ENCODE results near the gene CENPP.
A peak's percentile ranks its signal among the peaks of the same experiment; 100 is the strongest.

The CENPP gene

DNA sequence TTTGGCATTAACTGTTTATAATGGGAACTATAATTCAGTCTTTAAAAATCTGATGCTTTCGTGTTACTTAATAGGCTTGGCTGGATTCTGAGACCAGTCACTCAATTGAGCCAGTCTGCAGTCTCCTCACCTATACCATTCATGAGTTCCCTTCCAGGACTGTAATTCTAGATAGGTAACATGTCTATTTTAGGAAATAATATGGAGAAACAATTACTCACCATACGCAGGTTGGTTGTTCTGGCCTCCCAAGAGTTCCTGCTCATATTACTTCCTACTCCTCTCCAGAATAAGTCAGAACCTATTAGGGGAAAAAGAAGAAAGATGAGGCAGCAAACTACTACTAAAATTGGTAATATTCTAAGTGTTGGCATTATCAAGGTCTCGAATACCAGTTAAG is 27.7 kb upstream of the CENPP start:
- H3K9me3 Mint-ChIP-seq = no peaks in the 10 kb centered on the region
- H3K36me3 Mint-ChIP-seq = peaks cover 18% of the 10 kb centered on the region
- peaks cover 29% of the 10 kb centered on the region for H3K4me1 Mint-ChIP-seq
- peak overlapping the region; percentile 62 for H3K27ac Mint-ChIP-seq
- no peaks in the 10 kb centered on the region for H3K27me3 Mint-ChIP-seq
- peak overlapping the region; percentile 47 for H3K4me3 Mint-ChIP-seq

DNA sequence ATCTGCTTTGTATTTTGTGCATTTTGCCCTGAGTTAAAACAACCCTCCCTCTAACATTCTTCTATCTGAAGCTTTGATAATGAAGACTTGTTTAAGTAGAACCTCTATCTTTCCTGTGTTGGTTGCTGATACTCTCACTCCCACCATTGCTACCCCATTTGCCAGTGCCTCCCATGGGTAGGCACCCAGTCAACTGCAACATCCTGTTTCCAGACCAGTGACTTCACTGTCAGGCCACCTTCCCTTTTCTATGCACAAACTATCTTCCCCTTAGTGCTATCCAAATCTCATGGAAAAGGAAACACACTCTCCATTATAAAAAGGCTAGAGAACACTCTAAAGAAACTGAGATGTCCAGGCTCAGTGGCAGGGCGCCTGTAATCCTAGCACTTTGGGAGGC is 26.6 kb upstream of the CENPP start:
- no peak overlapping the region for H3K4me3 Mint-ChIP-seq
- H3K27me3 Mint-ChIP-seq = no peaks in the 10 kb centered on the region
- peaks cover 26% of the 10 kb centered on the region for H3K4me1 Mint-ChIP-seq
- H3K27ac Mint-ChIP-seq = peak overlapping the region; percentile 33
- H3K36me3 Mint-ChIP-seq = peaks cover 19% of the 10 kb centered on the region
- no peaks in the 10 kb centered on the region for H3K9me3 Mint-ChIP-seq

DNA sequence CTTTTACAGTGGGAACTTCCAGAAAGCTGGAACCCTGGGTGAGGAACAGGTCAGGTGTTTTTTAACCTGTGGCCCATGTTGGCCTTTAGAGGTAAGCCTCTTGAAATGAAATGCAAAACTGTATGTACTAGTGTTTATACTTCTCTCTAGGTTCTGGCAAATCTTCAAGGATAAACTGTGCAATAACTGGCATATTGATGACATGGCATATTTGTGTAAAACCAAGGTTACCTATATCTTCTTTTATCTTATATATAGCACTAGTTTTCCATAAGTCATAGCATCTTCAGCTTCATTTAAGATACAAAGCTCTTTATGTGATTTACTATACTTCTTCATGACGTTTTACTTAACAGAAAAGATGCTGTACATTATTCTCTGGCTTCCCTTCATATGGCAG is 24.8 kb upstream of the CENPP start:
- no peak overlapping the region for H3K27ac Mint-ChIP-seq
- no peaks in the 10 kb centered on the region for H3K9me3 Mint-ChIP-seq

DNA sequence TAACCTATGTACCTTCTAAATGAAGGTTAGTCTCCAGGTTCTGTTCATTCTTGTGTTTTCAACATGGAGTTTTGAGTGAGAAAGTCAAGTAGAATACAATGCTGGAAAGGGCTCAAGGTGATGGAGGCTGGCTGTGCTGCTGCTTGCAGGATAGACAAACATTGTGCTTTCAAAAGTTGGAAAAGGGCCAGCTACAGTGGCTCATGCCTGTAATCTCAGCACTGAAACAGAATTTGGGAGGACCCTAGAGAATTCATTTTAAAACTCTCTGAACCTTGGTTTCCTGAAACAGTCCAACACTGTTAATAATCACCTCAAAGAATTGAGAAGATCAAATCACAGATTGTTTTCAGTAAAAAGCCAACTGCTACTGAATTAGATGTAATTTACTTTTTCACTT is 16.9 kb upstream of the CENPP start:
- peaks cover 38% of the 10 kb centered on the region for H3K36me3 Mint-ChIP-seq
- H3K27ac Mint-ChIP-seq = no peak overlapping the region
- H3K27me3 Mint-ChIP-seq = no peaks in the 10 kb centered on the region
- no peaks in the 10 kb centered on the region for H3K9me3 Mint-ChIP-seq
- no peak overlapping the region for H3K4me3 Mint-ChIP-seq
- H3K4me1 Mint-ChIP-seq = peaks cover 27% of the 10 kb centered on the region

More for the DNA sequence above, 24.8 kb upstream of the CENPP start:
- H3K4me3 Mint-ChIP-seq = no peak overlapping the region
- H3K4me1 Mint-ChIP-seq = peaks cover 11% of the 10 kb centered on the region
- peaks cover 25% of the 10 kb centered on the region for H3K36me3 Mint-ChIP-seq
- H3K27me3 Mint-ChIP-seq = no peaks in the 10 kb centered on the region

DNA sequence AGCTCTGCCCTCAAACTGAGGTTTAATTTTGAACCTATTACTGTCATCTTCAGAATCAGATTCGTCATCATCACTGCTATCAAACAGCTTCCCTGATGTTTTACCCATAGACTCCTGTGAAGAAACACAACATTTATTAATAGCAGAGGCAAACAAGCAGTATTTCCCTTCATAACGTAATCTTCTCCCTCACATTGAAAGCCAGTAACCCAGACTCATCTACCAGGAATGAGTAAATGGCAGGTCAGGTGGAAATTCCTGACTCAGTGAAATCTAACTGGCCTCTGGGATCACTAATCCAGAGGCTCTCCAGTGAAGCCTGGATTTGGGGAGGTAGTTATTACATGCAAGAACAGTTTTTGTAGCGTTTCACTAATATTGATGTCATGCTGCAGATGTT is 15.2 kb upstream of the CENPP start:
- H3K9me3 Mint-ChIP-seq = no peaks in the 10 kb centered on the region
- peaks cover 43% of the 10 kb centered on the region for H3K36me3 Mint-ChIP-seq
- H3K27me3 Mint-ChIP-seq = no peaks in the 10 kb centered on the region
- H3K4me1 Mint-ChIP-seq = peaks cover 42% of the 10 kb centered on the region
- H3K27ac Mint-ChIP-seq = no peak overlapping the region
- no peak overlapping the region for H3K4me3 Mint-ChIP-seq

DNA sequence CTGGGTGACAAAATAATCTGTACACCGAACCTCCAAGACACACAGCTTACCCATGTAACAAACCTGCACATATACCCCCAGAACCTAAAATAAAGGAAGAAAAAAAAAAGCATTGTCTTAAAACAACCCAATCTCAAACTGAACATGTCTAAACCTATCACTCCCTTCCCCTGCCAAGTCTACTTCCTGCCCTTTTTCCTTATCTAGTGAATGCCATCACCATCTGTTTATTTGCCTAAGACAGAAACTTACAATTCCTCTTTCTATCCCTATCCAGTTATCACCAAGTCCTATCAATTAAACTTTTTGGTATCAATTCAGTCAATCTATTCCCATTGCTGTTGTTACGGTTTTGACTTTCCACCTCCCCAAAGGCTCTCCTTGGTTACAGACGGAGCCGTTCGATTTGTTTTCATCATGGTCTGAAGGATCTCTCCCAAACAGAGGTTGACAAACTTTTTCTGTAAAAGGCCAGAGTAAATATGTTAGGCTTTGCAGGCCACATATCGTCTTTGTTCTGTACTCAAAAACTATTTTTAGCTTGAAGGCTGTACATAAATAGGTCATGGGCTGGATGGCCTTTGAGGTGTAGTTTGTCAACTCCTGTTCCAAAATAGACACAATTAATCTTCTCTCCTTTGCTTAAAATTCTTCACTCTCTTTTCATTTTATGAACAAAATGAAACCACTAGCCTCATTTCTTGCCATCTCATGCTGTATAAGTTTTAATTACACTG is 12.7 kb upstream of the CENPP start:
- peaks cover 37% of the 10 kb centered on the region for H3K36me3 Mint-ChIP-seq
- peak overlapping the region; percentile 38 for H3K27ac Mint-ChIP-seq
- H3K27me3 Mint-ChIP-seq = no peaks in the 10 kb centered on the region
- H3K9me3 Mint-ChIP-seq = no peaks in the 10 kb centered on the region
- no peak overlapping the region for H3K4me3 Mint-ChIP-seq
- H3K4me1 Mint-ChIP-seq = peaks cover 42% of the 10 kb centered on the region

DNA sequence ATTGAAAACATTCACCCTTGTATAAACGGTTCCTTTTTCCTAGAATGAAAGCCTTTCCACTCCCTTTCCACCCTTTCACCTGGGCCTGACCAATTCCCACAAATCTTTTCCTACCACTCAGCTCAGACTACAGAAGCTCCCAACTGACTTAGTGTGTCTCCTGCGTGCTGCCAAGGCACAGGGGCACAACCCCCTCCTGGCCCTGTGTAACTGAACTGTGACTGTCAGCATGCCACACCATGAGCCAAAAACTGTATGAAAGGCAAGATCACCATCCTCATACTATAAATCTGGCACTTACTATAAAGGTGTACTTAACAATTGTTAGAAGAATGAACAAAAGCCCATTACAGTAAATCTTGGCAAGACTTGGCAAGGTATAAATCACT is 12.1 kb upstream of the CENPP start:
- Mint-ChIP-seq H3K4me3 (no peak overlapping the region), H3K27ac (peak overlapping the region; percentile 10), H3K36me3 (peaks cover 35% of the 10 kb centered on the region), H3K4me1 (peaks cover 42% of the 10 kb centered on the region), H3K27me3 (no peaks in the 10 kb centered on the region), H3K9me3 (no peaks in the 10 kb centered on the region)

DNA sequence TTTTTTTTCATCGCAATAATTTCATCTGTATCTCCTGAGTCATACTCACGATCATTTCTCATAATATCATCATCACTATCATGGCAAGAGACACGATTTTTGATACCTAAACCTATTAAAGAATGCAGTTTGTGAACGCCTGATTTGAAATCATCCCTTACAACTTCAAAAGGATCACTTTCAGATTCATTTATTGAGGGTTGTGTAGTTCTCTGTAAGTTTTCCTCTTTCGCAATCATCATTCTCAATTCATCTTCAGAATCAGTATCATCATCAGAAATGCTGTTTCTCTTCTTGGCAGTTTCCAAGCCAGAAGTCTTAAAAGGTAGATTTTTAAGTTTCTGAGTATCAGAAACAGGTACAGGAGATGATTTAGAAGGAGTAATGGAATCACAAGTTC is 10.3 kb upstream of the CENPP start:
- Mint-ChIP-seq H3K4me1 (peaks cover 38% of the 10 kb centered on the region), H3K4me3 (no peak overlapping the region), H3K27ac (no peak overlapping the region), H3K36me3 (peaks cover 37% of the 10 kb centered on the region), H3K9me3 (no peaks in the 10 kb centered on the region), H3K27me3 (no peaks in the 10 kb centered on the region)

DNA sequence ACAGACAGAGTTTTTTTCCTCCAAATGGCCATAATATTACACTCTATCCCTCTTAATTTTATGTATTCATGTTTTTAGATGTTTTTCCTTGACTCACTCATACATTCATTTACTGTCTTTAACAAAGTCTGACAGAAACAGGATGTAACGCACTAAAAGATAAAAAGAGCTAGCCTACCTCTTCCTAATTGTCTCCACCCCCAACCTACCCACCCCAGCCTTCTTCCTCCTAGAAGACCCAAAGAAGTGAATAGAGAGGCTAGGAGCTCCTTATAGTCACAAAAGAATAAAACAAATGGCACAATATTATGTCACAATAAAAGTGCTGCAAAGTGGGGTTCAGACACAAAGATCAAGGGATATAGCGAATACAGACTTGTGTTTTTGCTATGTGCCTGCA is 1.3 kb upstream of the CENPP start:
- no peaks in the 10 kb centered on the region for H3K9me3 Mint-ChIP-seq
- peak overlapping the region; percentile 96 for H3K4me3 Mint-ChIP-seq
- H3K4me1 Mint-ChIP-seq = peaks cover 34% of the 10 kb centered on the region
- H3K27ac Mint-ChIP-seq = peak overlapping the region; percentile 100
- H3K27me3 Mint-ChIP-seq = no peaks in the 10 kb centered on the region
- peaks cover 9% of the 10 kb centered on the region for H3K36me3 Mint-ChIP-seq

DNA sequence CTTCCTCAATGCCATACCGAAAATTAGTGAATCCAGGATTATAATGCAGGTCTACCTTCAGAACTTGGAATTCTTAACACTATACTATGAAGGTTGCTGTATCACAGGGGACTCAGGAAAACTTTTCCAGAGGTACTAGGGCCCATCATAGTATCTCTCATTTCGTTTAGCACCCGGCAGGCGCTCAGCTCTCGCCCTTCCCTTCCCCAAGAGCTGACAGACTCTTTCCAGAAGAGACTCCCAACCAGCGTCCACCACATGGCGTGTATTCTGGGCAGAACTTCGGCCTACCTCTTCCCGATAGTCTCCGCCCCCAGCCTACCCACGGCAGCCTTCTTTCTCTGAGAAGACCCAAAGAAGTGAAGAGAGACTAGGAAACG is 874 bp upstream of the CENPP start:
- Mint-ChIP-seq H3K27me3 (no peaks in the 10 kb centered on the region), H3K4me3 (peak overlapping the region; percentile 96), H3K27ac (peak overlapping the region; percentile 100), H3K9me3 (no peaks in the 10 kb centered on the region), H3K36me3 (peaks cover 5% of the 10 kb centered on the region), H3K4me1 (peaks cover 34% of the 10 kb centered on the region)

DNA sequence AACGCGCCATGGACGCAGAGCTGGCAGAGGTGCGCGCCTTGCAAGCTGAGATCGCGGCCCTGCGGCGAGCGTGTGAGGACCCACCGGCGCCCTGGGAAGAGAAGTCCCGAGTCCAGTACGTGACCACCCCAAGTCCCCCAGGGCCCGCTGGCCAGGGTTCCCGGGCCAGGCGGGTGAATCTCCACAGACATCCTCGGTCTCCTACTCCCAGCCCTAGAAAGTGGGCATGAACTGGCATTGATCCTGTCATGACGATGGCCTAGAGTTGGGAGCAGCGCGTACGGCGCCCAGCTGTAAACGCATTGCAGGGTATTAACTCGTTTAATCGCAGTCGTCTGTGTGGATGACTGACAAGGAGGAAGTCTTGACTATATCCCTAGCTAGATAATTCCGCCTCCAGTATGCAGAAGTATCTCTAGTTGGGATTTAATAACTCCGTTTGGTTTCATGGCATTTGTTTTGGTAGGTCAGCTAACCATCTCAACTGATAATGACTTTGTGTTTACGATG is 293 bp downstream of the CENPP start:
- peak overlapping the region; percentile 100 for H3K27ac Mint-ChIP-seq
- peak overlapping the region; percentile 96 for H3K4me3 Mint-ChIP-seq
- H3K9me3 Mint-ChIP-seq = no peaks in the 10 kb centered on the region
- H3K27me3 Mint-ChIP-seq = no peaks in the 10 kb centered on the region
- peaks cover 1% of the 10 kb centered on the region for H3K36me3 Mint-ChIP-seq
- H3K4me1 Mint-ChIP-seq = peaks cover 32% of the 10 kb centered on the region

DNA sequence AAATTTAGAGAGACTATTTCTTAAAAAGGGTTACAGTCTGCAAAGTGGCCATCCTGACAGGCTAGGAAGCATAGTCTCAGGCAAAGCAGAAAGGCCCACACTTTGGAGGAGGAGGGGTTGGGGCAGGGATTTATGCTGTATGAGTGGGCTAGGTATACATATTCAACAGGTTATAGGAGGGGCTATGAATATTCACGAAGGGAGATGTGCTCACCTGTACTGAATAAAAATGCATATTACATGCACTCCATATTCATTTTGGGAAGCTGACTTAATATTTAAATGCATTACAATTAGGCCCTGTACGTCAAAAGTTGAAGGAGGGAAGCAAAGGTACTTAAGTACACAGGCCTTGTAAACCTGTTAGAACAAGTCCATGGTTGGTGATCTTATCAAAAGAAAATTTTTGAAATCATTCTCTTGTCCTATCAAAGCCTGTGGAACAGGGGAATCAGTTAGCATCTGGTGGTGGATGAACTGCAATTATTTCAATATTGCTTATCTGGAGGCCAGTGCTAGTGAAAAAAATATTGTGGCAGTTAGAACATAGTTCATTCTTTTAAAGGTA is 1.6 kb downstream of the CENPP start:
- Mint-ChIP-seq H3K27ac (no peak overlapping the region), H3K27me3 (no peaks in the 10 kb centered on the region), H3K9me3 (no peaks in the 10 kb centered on the region), H3K4me1 (peaks cover 30% of the 10 kb centered on the region), H3K4me3 (peak overlapping the region; percentile 96), H3K36me3 (no peaks in the 10 kb centered on the region)

DNA sequence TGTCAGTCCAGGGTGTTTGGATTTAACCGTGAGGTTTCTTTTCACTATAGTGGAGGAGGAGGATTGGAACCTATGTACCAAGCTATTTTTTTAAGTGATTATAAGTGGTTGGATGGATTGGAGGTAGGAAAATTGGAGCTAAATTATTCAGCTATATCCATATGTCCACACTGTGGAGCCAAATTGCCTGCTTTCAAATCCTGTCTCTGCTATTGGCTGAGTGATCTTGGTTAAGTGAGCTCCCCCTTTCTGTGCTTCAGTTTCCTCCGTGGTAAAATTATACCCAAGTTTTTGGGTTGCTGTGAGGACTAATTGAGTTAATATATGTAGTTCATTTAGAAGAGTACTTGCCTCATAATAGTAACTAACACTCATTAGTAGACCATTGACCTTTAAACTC is 2.5 kb downstream of the CENPP start:
- Mint-ChIP-seq H3K4me1 (peaks cover 22% of the 10 kb centered on the region), H3K27me3 (no peaks in the 10 kb centered on the region), H3K27ac (no peak overlapping the region), H3K4me3 (no peak overlapping the region), H3K9me3 (no peaks in the 10 kb centered on the region), H3K36me3 (peaks cover 4% of the 10 kb centered on the region)

DNA sequence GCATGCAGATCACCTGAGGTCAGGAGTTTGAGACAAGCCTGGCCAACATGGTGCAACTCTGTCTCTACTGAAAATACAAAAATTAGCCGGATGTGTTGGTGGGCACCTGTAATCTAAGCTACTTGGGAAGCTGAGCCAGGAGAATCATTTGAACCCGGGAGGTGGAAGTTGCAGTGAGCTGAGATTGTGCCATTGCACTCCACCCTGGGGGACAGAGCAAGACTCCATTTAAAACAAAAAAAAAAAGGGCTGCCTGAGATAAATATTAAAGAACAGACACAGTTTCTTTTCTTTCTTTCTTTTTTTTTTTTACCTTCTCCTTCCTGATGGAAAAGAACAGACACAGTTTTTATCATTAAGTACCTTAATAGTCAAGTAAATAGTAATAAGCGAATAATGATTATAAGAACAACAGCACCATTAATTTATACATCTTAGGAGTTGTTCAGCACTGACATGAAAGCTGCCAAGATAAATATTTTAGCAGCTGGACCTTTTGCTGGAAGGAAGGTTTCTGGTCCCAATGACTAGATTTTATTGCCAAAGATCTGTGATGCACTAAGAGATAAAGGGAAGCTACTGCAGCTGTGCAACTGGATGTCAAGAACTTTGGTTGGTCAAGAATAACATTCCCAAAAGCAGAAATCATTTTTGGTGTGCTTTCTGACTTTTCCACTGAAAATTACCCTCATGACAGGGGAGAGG is 7.0 kb downstream of the CENPP start:
- Mint-ChIP-seq H3K27ac (no peak overlapping the region), H3K27me3 (no peaks in the 10 kb centered on the region), H3K4me1 (no peaks in the 10 kb centered on the region), H3K4me3 (no peak overlapping the region), H3K9me3 (no peaks in the 10 kb centered on the region), H3K36me3 (peaks cover 8% of the 10 kb centered on the region)

DNA sequence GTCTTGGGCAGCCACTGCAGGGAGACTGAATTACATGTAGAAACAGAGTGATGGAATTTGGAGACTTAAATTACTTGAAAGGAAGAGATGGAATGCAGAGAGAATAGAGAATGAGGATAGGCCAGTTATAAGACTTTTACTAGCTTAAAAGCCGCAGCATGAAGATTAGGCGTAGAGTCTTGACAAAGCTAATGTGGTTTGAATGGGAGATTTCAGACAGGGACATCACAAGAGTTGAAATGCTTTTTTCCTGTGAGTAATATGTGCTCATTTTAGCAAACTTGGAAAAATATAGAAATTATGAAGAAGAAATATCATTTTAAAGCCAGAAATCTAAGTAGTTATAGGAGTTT is 7.5 kb downstream of the CENPP start:
- Mint-ChIP-seq H3K36me3 (peaks cover 8% of the 10 kb centered on the region), H3K4me1 (no peaks in the 10 kb centered on the region), H3K4me3 (no peak overlapping the region), H3K27ac (no peak overlapping the region), H3K9me3 (no peaks in the 10 kb centered on the region), H3K27me3 (no peaks in the 10 kb centered on the region)

DNA sequence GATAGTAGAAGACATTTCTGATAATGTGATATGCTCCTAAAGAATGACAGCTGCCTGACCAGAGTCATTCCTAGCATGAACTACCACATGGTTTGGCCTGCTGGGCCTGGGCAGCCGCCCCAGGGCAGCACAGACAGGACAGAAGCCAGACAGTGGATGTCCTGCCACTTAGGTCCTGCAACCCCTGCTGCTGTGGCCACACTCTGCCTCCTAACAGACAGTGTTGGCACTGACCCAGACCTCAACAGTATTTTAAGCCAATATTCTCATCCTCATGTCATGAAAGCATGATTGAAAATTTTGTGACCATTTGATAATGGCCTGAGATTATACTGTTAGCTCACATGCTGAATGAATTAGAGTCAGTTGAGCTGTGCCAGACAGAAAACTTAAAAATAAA is 15.8 kb downstream of the CENPP start:
- H3K4me3 Mint-ChIP-seq = no peak overlapping the region
- H3K9me3 Mint-ChIP-seq = no peaks in the 10 kb centered on the region
- H3K4me1 Mint-ChIP-seq = no peaks in the 10 kb centered on the region
- peaks cover 17% of the 10 kb centered on the region for H3K36me3 Mint-ChIP-seq
- no peaks in the 10 kb centered on the region for H3K27me3 Mint-ChIP-seq
- H3K27ac Mint-ChIP-seq = no peak overlapping the region

All from activated naive CD4-positive, alpha-beta T cell treated with anti-CD3 and anti-CD28 coated beads, Interleukin-2, amount 50 U/mL, for 24 hours (primary cell).